Hepatocyte (in vitro differentiated cells): ENCODE data around the gene TCF19. TPM values are rescaled to one million over a fixed set of nuclear protein-coding genes. Genes with fewer than 3 reads are reported as not detected.

Experiments
- DNase-seq: peaks from one replicate; pipeline ENCODE4 v3.0.0-alpha.2; 2016; ENCODE audit warnings: low spot score
- H2AFZ ChIP-seq: fragments of 200-600 bp; sonication (generic); 2 replicates; pipeline ENCODE4 v1.6.0; 2016; ENCODE audit warnings: antibody characterized with exemption, mild to moderate bottlenecking
- H3K27ac ChIP-seq: fragments of 200-600 bp; sonication (generic); 2 replicates; pipeline ENCODE4 v1.5.1; 2016; ENCODE audit warnings: mild to moderate bottlenecking
- H3K27me3 ChIP-seq: fragments of 200-600 bp; sonication (generic); 2 replicates; pipeline ENCODE4 v1.6.1; 2016
- H3K36me3 ChIP-seq: fragments of 200-600 bp; sonication (generic); replicated peaks from 2 replicates; pipeline ENCODE4 v1.5.1; 2016; ENCODE audit warnings: low read depth; ENCODE audit not compliant: insufficient read depth
- H3K4me1 ChIP-seq: fragments of 200-600 bp; sonication (generic); 2 replicates; pipeline ENCODE4 v1.5.1; 2016; ENCODE audit warnings: mild to moderate bottlenecking, moderate library complexity; ENCODE audit not compliant: insufficient read depth
- H3K4me2 ChIP-seq: fragments of 200-600 bp; sonication (generic); 2 replicates; pipeline ENCODE4 v1.6.0; 2016
- H3K4me3 ChIP-seq: fragments of 200-600 bp; sonication (generic); 2 replicates; pipeline ENCODE4 v1.5.1; 2016; ENCODE audit warnings: mild to moderate bottlenecking
- H3K79me2 ChIP-seq: fragments of 200-600 bp; sonication (generic); 2 replicates; pipeline ENCODE4 v1.6.0; 2017; ENCODE audit warnings: mild to moderate bottlenecking
- H3K9me2 ChIP-seq: fragments of 200-600 bp; sonication (generic); replicated peaks from 2 replicates; pipeline ENCODE4 v1.6.0; 2017; ENCODE audit warnings: mild to moderate bottlenecking; ENCODE audit not compliant: insufficient read depth
- H3K9me3 ChIP-seq: fragments of 200-600 bp; sonication (generic); 2 replicates; pipeline ENCODE4 v1.5.1; 2016; ENCODE audit warnings: low read depth, mild to moderate bottlenecking
- H4K20me1 ChIP-seq: fragments of 200-600 bp; sonication (generic); 2 replicates; pipeline ENCODE4 v1.6.0; 2016; ENCODE audit warnings: mild to moderate bottlenecking; ENCODE audit not compliant: insufficient read depth, poor library complexity, severe bottlenecking
- CTCF ChIP-seq: fragments of 200-600 bp; sonication (generic); IDR thresholded peaks from 2 replicates; pipeline ENCODE4 v1.5.1; 2016; ENCODE audit warnings: antibody characterized with exemption, mild to moderate bottlenecking; ENCODE audit not compliant: poor library complexity
- EZH2 ChIP-seq: fragments of 200-600 bp; sonication (generic); IDR thresholded peaks from 2 replicates; pipeline ENCODE4 v1.6.1; 2016; ENCODE audit warnings: antibody characterized with exemption, mild to moderate bottlenecking, borderline replicate concordance
- EZH2phosphoT487 ChIP-seq: fragments of 200-600 bp; sonication (generic); IDR thresholded peaks from one replicate; pipeline ENCODE4 v1.6.1; 2018; ENCODE audit warnings: antibody characterized with exemption, mild to moderate bottlenecking, low read depth, moderate library complexity; ENCODE audit not compliant: unreplicated experiment, severe bottlenecking
- WGBS: methylation state at CpG from one replicate; pipeline ENCODE4 v1.1.6; 2016; ENCODE audit warnings: low lambda C conversion rate; ENCODE audit errors: missing lambda C conversion rate; 5-methylcytosine and 5-hydroxymethylcytosine counted together
- polyA plus RNA-seq: library from polyadenylated mRNA; unstranded; fragments of >200 nt; fragmentation: Nextera tagmentation; extraction: Ambion mirVana; gene quantifications from 2 replicates; pipeline ENCODE4 v1.2.1, GENCODE V29; 2016
- total RNA-seq: library from RNA; depleted of rRNA; stranded (reverse); fragments of >200 nt; gene quantifications from 2 replicates; pipeline ENCODE4 v1.2.3, GENCODE V29; 2014

Gene TCF19
- total and polyA plus RNA-seq, 2 experiments from 2014 or later, result 5.0 to 6.3 TPM

- TF ChIP-seq EZH2, result no peak
- no peak for TF ChIP-seq CTCF
- TF ChIP-seq EZH2phosphoT487, result no peak
- WGBS, result 92% methylated on average over 18 of the region's 18 CpGs
- no peak overlapping the region for H3K4me3 ChIP-seq
- no peaks in the 10 kb centered on the region for H3K9me3 ChIP-seq
- H3K27me3 ChIP-seq, result no peaks in the 10 kb centered on the region
- H3K27ac ChIP-seq, result no peak overlapping the region
- no peaks in the 10 kb centered on the region for H3K36me3 ChIP-seq
- H3K4me2 ChIP-seq, result no peak overlapping the region
- H2AFZ ChIP-seq, result no peak overlapping the region
- no peak for DNase-seq
- H3K9me2 ChIP-seq, result no peaks in the 10 kb centered on the region
- H4K20me1 ChIP-seq, result no peaks in the 10 kb centered on the region
- H3K79me2 ChIP-seq, result no peaks in the 10 kb centered on the region
- no peaks in the 10 kb centered on the region for H3K4me1 ChIP-seq
Measured at GRCh38 chr6:31144296-31144969, 14.0 kb upstream of the TCF19 start.

GRCh38 chr6:31144970-31145340, 13.4 kb upstream of the TCF19 start:
- TF ChIP-seq EZH2phosphoT487, result no peak
- TF ChIP-seq EZH2, result no peak
- no peak for TF ChIP-seq CTCF
- no peak overlapping the region for H3K4me2 ChIP-seq
- 80% methylated on average over 11 of the region's 11 CpGs for WGBS
- DNase-seq, result no peak
- H3K36me3 ChIP-seq, result no peaks in the 10 kb centered on the region
- H3K4me1 ChIP-seq, result no peaks in the 10 kb centered on the region
- H3K27me3 ChIP-seq, result no peaks in the 10 kb centered on the region
- H3K79me2 ChIP-seq, result no peaks in the 10 kb centered on the region
- no peaks in the 10 kb centered on the region for H3K9me3 ChIP-seq
- H3K4me3 ChIP-seq, result no peak overlapping the region
- H2AFZ ChIP-seq, result no peak overlapping the region
- no peak overlapping the region for H3K27ac ChIP-seq
- no peaks in the 10 kb centered on the region for H4K20me1 ChIP-seq
- no peaks in the 10 kb centered on the region for H3K9me2 ChIP-seq

GRCh38 chr6:31145386-31145785, 13.0 kb upstream of the TCF19 start:
- no peak overlapping the region for H3K4me3 ChIP-seq
- 97% methylated on average over 10 of the region's 10 CpGs for WGBS
- H3K27ac ChIP-seq, result no peak overlapping the region
- TF ChIP-seq CTCF (no peak), EZH2phosphoT487 (no peak), EZH2 (no peak)
- no peaks in the 10 kb centered on the region for H3K79me2 ChIP-seq
- no peaks in the 10 kb centered on the region for H3K27me3 ChIP-seq
- no peak for DNase-seq
- no peak overlapping the region for H3K4me2 ChIP-seq
- H3K36me3 ChIP-seq, result no peaks in the 10 kb centered on the region
- no peaks in the 10 kb centered on the region for H3K9me2 ChIP-seq
- no peaks in the 10 kb centered on the region for H3K4me1 ChIP-seq
- H2AFZ ChIP-seq, result no peak overlapping the region
- H3K9me3 ChIP-seq, result no peaks in the 10 kb centered on the region
- H4K20me1 ChIP-seq, result no peaks in the 10 kb centered on the region
